ENCODE data around the gene HDAC10. TPM values are rescaled to one million over a fixed set of nuclear protein-coding genes. Genes with fewer than 3 reads are reported as not detected.
A peak's percentile ranks its signal among the peaks of the same experiment; 100 is the strongest.

Gene HDAC10
- total RNA-seq, 1 donor from 2014 or later = 47.9 TPM

- peaks cover 50% of the 10 kb centered on the region for H3K4me1 ChIP-seq
- peaks cover 12% of the 10 kb centered on the region for H3K36me3 ChIP-seq
- peak overlapping the region; percentile 92 for H3K4me3 ChIP-seq
- no peak for DNase-seq
- H3K9me3 ChIP-seq = no peaks in the 10 kb centered on the region
- no peak for ATAC-seq
- H3K27ac ChIP-seq = no peak overlapping the region
- intact Hi-C loops (cut with DNase I) = no loop called here
- TF ChIP-seq, protein P1, sequence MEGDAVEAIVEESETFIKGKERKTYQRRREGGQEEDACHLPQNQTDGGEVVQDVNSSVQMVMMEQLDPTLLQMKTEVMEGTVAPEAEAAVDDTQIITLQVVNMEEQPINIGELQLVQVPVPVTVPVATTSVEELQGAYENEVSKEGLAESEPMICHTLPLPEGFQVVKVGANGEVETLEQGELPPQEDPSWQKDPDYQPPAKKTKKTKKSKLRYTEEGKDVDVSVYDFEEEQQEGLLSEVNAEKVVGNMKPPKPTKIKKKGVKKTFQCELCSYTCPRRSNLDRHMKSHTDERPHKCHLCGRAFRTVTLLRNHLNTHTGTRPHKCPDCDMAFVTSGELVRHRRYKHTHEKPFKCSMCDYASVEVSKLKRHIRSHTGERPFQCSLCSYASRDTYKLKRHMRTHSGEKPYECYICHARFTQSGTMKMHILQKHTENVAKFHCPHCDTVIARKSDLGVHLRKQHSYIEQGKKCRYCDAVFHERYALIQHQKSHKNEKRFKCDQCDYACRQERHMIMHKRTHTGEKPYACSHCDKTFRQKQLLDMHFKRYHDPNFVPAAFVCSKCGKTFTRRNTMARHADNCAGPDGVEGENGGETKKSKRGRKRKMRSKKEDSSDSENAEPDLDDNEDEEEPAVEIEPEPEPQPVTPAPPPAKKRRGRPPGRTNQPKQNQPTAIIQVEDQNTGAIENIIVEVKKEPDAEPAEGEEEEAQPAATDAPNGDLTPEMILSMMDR (IDR thresholded peaks at IDR 0.05) = no peak
- no peaks in the 10 kb centered on the region for H3K27me3 ChIP-seq (ENCODE audit: low read depth)
Observed at GRCh38 chr22:50249341-50250248, 1.5 kb downstream of the HDAC10 start.

GRCh38 chr22:50248196-50249081, 2.6 kb downstream of the HDAC10 start:
- no peak for ATAC-seq

GRCh38 chr22:50247748-50248147, 3.3 kb downstream of the HDAC10 start:
- no peak overlapping the region for H3K4me3 ChIP-seq
- TF ChIP-seq, protein P1 (IDR thresholded peaks at IDR 0.05) = no peak
- peaks cover 67% of the 10 kb centered on the region for H3K4me1 ChIP-seq
- intact Hi-C loops (cut with DNase I) = no loop called here
- H3K9me3 ChIP-seq = no peaks in the 10 kb centered on the region
- H3K27me3 ChIP-seq (ENCODE audit: low read depth) = no peaks in the 10 kb centered on the region
- DNase-seq (no peak), ATAC-seq (no peak)
- no peak overlapping the region for H3K27ac ChIP-seq
- H3K36me3 ChIP-seq = peaks cover 12% of the 10 kb centered on the region

More at GRCh38 chr22:50248196-50249081, 2.6 kb downstream of the HDAC10 start:
- peaks cover 12% of the 10 kb centered on the region for H3K36me3 ChIP-seq
- no peaks in the 10 kb centered on the region for H3K27me3 ChIP-seq (ENCODE audit: low read depth)
- intact Hi-C loops (cut with DNase I) = no loop called here
- TF ChIP-seq, protein P1 (IDR thresholded peaks at IDR 0.05) = no peak
- H3K4me1 ChIP-seq = peaks cover 60% of the 10 kb centered on the region
- H3K4me3 ChIP-seq = no peak overlapping the region
- no peaks in the 10 kb centered on the region for H3K9me3 ChIP-seq
- DNase-seq = no peak
- no peak overlapping the region for H3K27ac ChIP-seq

- intact Hi-C loops (cut with DNase I) = no loop called here
Observed at GRCh38 chr22:50246242-50247175, 4.6 kb downstream of the HDAC10 start.

More at GRCh38 chr22:50246242-50247175, 4.6 kb downstream of the HDAC10 start:
- Histone ChIP-seq H3K4me3 (no peak overlapping the region), H3K4me1 (peaks cover 72% of the 10 kb centered on the region), H3K36me3 (peaks cover 12% of the 10 kb centered on the region), H3K27me3 (ENCODE audit: low read depth) (no peaks in the 10 kb centered on the region), H3K27ac (peak overlapping the region; percentile 2), H3K9me3 (no peaks in the 10 kb centered on the region)
- no peak for DNase-seq
- TF ChIP-seq, protein P1 (IDR thresholded peaks at IDR 0.05) = no peak
- ATAC-seq = no peak

Measured in lower lobe of right lung (tissue), 2 donors.